ENCODE results near the gene RNU6-1. TPM values are rescaled to one million over a fixed set of nuclear protein-coding genes. Genes with fewer than 3 reads are reported as not detected.

RNU6-1 gene
- polyA plus RNA-seq, 1 donor: not detected

- peak; percentile 75 for DNase-seq
These were observed 18.7 kb downstream of the RNU6-1 start for GRCh38 chr15:67820992-67821783.

GRCh38 chr15:67820122-67820991, 19.5 kb downstream of the RNU6-1 start:
- no peak for DNase-seq

DNA sequence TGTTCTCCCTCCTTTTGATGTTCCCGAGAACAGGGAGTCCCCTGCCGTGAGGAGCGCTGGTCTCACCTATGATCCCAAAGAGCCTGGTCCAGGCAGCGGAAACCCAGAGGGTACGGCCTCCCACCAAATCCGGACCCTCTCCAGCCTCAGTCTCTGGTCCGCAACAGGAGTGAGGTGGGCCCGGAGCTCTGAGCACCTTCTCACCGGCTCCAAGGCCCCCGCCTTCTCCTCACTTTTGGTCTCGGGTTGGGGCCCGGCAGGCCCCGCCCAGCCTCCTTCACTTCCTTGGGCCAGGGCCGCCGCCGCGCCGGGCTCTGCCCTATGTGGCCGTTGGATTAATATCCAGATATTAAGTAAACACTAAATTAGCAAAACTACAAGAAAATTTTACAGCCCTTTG, 20.2 kb downstream of the RNU6-1 start:
- no peak for DNase-seq

- DNase-seq: no peak
These were observed 21.4 kb downstream of the RNU6-1 start for GRCh38 chr15:67818464-67818863.

DNA sequence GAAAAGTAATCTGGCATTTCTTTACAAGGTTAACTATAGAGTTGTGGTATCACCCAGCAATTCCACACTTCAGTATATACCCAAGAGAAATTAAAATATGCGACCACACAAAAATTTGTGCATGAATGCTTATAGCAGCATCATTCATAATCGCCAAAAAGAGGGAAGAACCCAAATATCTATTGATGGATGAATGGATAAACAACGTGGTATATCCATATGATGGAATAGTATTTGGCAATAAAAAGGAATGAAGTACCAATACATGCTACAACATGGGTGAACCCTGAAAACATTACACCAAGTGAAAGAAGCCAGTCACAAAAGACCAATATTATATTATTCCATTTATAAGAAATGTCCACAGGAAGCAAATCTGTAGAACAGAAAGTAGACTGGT, 23.2 kb downstream of the RNU6-1 start:
- DNase-seq: no peak

DNA sequence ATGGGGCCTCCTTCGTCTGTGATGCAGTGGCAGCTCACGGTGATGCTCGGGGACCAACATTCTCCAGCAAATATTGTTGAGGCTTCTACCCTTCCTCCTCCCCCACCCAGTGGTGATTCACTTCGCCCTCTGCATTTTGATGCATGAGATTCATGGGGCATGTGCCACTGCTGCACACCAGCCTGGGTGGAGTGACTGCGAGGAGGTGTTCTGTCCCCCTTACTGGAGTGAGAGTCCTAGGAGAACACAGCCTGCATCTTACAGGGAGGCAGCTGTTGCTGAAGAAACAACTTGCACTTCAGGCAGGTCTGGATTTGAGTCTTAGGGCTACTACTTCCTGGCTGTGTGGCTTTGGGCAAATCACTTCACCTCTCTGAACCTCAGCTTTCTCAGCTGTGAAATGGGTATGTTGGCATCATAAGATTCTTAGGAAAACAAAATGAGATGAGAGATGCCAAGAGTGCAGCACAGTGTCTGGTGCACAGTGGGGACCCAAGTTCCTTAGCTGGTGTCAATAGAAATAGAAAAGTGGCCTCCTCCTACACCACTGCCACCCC, 24.7 kb downstream of the RNU6-1 start:
- DNase-seq: no peak

- DNase-seq: no peak
These were observed 26.7 kb downstream of the RNU6-1 start for GRCh38 chr15:67813104-67813634.

DNA sequence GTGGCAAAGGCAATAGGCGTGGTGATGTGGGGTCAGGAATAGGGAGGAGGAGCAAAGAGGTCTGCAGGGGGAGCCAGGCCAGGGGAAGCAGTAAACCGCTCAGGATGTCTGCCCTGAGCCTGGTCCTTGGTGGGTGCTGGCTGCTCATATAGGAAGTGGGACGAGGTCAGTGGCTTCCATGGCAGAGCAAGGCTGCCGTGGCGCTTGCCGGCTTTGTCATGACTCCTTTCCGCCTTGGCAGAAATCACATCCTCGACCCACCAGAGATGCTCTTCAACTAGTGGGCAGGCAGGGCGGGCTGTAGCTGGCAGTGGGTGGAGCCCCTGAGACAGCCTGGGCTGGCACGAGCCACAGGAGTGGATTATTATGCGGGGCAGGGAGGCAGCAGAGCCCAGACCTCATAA, 27.6 kb downstream of the RNU6-1 start:
- no peak for DNase-seq

- no peak for DNase-seq
These were observed 30.0 kb downstream of the RNU6-1 start for GRCh38 chr15:67809866-67810265.

DNA sequence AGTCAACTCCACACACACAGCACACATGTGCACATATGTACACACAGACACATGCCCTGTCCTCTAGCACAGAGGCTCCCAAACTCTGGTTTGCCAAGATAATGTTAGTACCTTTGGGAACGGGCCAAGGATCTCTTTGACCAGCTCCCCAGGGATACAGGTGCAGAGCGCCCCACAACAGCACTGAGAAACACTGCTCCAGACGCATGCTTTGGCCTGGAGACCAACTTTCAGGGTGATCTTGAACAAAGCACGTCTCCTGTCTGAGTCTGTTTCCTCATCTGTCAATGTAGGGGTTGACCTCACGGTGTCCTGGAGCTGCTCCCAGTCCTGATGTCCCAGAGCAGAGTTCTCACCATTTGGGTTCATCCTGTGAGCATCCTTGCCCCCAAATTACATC, 30.4 kb downstream of the RNU6-1 start:
- DNase-seq: no peak

GRCh38 chr15:67808821-67809220, 31.0 kb downstream of the RNU6-1 start:
- no peak for DNase-seq

DNA sequence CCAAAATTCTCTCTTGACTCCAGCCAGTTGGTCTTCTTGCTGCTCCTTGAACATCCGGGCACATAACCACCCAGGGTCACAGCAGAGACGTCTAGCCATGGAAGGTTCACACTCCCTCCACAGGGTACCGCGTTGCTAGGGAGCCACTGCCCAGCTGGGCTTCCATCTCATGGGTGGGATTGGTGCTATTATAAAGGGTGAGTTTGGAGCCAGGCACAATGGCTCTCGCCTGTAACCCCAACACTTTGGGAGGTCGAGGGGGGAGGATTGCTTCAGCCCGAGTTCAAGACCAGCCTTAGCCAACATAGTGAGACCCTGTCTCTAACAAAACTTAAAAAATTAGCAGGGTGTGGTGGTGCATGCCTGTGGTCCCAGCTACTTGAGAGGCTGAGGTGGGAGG, 32.0 kb downstream of the RNU6-1 start:
- no peak for DNase-seq

DNA sequence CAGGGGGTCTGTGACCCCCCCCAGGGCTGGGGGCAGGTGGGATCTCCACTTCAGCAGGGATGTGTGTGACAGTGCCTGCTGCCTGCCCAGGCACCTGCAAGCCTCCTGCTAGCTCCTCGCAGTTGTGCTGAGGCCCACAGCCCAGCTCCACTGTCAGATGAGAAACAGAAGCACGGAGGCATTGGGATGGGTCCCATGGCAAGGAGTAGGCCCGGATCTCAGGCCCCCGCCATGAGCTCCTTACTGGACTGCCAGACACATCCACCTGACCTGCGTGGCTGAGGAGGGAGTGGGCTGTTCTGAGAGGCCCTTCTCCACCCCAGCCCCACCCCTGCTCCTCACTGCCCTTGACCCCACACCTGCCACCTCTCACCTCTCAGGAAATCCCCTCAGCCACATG, 32.7 kb downstream of the RNU6-1 start:
- no peak for DNase-seq

DNA sequence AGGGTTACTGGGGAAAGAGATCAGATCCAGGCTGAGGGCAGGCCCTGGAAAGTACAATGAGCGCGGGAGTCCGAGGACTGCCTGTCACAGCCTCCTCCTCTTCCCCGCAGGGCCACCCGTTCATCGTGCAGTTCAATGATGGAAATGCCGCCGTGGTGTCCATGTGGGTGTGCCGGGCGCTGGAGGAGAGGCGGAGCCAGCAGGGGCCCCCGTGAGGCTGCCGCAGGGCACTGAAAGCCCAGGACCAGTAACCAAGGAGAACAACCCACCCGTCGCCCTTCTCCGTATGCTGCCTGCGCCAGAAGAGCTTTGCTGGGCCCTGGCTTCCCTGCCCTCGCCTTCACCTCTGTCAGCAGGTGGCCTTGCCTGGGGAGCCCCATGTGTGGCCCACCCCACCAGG, 33.3 kb downstream of the RNU6-1 start:
- DNase-seq: no peak

- no peak for DNase-seq
These were observed 34.0 kb downstream of the RNU6-1 start for GRCh38 chr15:67805666-67806516.

DNA sequence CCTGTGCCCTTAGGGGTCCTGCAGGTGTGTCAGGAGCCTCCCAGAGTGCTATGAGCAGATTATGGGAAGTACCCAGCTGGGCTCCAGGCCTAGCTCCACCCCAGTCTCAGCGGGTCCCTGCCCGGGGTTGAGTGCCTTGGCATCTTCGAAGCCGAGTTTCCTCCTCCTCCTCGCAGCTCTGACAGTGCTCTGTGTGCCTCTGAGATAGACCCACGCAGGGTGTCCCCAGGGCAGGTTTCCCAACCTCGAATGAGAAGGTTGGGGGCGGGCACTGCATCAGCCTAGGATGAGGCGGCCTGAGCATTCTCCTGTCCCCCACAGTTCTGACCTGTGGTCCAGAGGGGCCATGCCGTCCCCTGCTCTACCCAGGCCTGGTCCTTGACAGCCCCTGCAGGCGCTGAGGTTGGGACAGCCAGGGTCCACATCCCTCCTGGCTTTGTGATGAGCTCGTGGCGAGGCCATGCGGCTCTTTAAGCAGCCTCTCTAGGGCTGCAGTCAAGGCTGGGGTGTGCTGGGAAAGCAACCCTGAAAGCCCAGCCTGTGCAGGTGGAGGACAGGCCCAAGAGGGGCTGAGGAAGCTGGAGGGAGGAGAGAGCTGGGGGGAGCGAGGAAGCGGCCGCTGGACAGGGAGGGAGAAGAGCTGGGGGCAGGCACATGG, 34.7 kb downstream of the RNU6-1 start:
- DNase-seq: no peak

- DNase-seq: no peak
These were observed 35.6 kb downstream of the RNU6-1 start for GRCh38 chr15:67803996-67804843.

DNA sequence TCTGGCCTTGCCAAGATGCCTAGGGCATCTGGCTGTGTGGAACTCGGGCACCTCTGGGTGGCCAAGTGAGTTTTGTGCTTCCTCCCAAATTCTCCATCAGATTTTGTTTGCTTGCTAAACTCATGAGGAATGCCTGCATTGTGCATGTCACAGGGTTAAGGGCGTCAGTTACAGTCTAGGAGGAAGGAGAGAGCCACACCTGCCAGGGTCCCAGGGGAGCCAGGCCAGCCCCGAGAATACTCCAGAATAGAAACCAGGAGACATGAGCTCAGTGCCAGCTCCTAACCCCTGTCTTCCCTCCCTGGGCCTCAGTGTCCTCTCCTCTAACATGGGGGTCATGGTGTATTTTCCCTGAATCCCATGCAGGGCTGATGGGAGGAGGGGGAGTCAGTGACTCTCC, 36.5 kb downstream of the RNU6-1 start:
- DNase-seq: no peak

- no peak for DNase-seq
These were observed 37.6 kb downstream of the RNU6-1 start for GRCh38 chr15:67801926-67802914.

All from hindlimb muscle (tissue), 1 donor.